Effector memory CD4-positive, alpha-beta T cell (primary cell): ENCODE results near the gene PLK1.

Experiments
- DNase-seq, 3 donors: peaks; one replicate each; pipeline ENCODE4 v3.0.0-alpha.2; 2020
- H3K27ac ChIP-seq: 2 replicates; pipeline ENCODE4 v1.7.0; 2013; ENCODE audit warnings: mild to moderate bottlenecking, low read length, moderate library complexity; ENCODE audit not compliant: insufficient read depth, poor library complexity, severe bottlenecking
- H3K27me3 ChIP-seq: replicated peaks from 2 replicates; pipeline ENCODE4 v1.7.0; 2013; ENCODE audit warnings: mild to moderate bottlenecking, low read length; ENCODE audit not compliant: insufficient read depth, control insufficient read depth, poor library complexity, severe bottlenecking
- H3K36me3 ChIP-seq: 2 replicates; pipeline ENCODE4 v1.7.0; 2013; ENCODE audit warnings: mild to moderate bottlenecking, low read length, moderate library complexity; ENCODE audit not compliant: control insufficient read depth, insufficient read depth
- H3K4me1 ChIP-seq: 2 replicates; pipeline ENCODE4 v1.7.0; 2013; ENCODE audit warnings: low read length, mild to moderate bottlenecking; ENCODE audit not compliant: control insufficient read depth, insufficient read depth, poor library complexity, severe bottlenecking
- H3K4me3 ChIP-seq: 2 replicates; pipeline ENCODE4 v1.7.0; 2013; ENCODE audit warnings: low read length, low read depth, mild to moderate bottlenecking; ENCODE audit not compliant: insufficient read depth, poor library complexity, severe bottlenecking
- H3K9me3 ChIP-seq: 2 replicates; pipeline ENCODE4 v1.7.0; 2013; ENCODE audit warnings: mild to moderate bottlenecking, low read length, moderate library complexity; ENCODE audit not compliant: control insufficient read depth

The PLK1 gene

GRCh38 chr16:23694265-23694643 lies 15.6 kb downstream of the PLK1 start:
- H3K36me3 ChIP-seq, result peaks cover 8% of the 10 kb centered on the region

DNA sequence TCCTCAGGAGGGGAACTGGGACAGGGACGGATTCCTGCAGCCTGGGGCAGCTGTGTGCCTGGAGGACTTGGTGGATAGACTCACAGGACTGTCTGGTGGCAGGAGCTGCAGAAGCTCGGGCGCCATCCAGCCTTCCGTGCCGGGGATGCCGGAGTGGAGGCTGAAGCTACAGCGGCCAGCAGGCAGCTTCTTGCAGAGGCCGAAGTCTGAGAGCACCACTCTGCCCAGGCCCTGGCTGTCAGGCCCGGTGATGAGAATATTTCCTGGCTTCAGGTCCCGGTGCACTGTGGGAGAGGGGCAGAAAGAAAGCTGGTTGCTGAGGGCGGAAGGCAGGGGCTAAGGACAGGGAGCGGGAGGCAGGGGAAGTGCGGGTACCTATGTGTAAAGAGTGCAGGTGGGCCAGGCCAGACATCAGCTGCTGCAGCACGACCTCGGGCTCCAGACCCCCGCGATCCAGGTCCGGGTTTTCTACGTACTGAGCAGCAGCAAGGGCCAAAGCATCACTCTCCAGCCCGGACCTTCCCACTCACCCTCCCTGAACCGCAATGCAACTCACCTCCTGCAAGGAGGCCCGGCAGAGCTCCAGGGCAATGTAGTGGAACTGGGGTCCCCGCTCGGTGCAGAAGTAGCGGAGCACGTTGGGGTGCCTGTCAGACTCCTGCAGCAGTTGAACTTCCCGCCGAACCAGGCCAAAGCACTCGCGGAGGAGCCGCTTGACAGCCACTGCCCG lies 16.1 kb downstream of the PLK1 start:
- Histone ChIP-seq H3K9me3 (no peaks in the 10 kb centered on the region), H3K4me1 (no peaks in the 10 kb centered on the region), H3K36me3 (peaks cover 3% of the 10 kb centered on the region), H3K27me3 (no peaks in the 10 kb centered on the region), H3K4me3 (no peak overlapping the region), H3K27ac (no peak overlapping the region)
- DNase-seq, result no peak

More at GRCh38 chr16:23694265-23694643, 15.6 kb downstream of the PLK1 start:
- no peak for DNase-seq
- Histone ChIP-seq H3K4me3 (no peak overlapping the region), H3K4me1 (no peaks in the 10 kb centered on the region), H3K9me3 (no peaks in the 10 kb centered on the region), H3K27me3 (no peaks in the 10 kb centered on the region), H3K27ac (no peak overlapping the region)

DNA sequence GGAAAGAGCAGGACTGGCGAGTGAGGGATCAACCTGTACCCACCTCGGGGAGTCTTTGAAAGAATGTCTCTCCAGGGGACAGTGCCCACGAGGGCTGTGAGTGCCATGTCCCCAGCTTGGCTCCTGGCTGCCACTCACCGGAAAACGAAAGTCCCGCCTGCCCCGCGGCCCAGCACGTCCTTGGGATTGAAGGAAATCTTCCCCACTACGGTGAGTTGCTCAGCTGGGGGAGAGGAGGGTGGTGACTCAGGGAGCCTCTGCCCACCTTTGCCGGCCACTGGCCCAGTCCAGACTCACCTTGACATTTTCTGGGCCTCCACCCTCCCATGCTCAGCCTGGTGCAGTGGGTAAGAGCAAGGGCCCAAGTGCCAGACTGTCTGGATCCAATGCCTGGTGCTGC lies 17.1 kb downstream of the PLK1 start:
- Histone ChIP-seq H3K9me3 (no peaks in the 10 kb centered on the region), H3K36me3 (no peaks in the 10 kb centered on the region), H3K27ac (no peak overlapping the region), H3K4me1 (no peaks in the 10 kb centered on the region), H3K27me3 (no peaks in the 10 kb centered on the region), H3K4me3 (no peak overlapping the region)
- no peak for DNase-seq

DNA sequence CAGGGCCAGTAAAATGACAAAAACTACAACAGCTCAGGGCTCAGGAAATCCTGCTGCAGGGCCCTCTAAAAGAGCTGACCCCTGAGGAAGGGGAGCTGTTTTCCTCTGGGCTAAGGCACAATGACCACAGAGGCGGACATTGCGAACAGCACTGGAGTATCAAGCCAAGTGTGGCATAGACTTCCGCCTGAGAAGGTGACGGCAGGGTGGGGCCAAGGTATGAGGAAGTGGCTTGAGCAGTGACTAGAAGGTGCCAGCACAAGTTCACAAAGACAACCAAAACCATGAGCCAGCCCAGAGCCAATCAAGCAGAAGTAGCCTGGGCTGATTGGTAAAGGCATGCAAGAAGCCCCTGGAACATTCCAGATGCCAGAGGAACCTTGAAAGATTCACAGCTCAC lies 20.4 kb downstream of the PLK1 start:
- no peak for DNase-seq
- H3K4me1 ChIP-seq, result no peaks in the 10 kb centered on the region
- H3K27ac ChIP-seq, result no peak overlapping the region
- H3K9me3 ChIP-seq, result no peaks in the 10 kb centered on the region
- no peak overlapping the region for H3K4me3 ChIP-seq
- no peaks in the 10 kb centered on the region for H3K36me3 ChIP-seq
- H3K27me3 ChIP-seq, result no peaks in the 10 kb centered on the region

DNA sequence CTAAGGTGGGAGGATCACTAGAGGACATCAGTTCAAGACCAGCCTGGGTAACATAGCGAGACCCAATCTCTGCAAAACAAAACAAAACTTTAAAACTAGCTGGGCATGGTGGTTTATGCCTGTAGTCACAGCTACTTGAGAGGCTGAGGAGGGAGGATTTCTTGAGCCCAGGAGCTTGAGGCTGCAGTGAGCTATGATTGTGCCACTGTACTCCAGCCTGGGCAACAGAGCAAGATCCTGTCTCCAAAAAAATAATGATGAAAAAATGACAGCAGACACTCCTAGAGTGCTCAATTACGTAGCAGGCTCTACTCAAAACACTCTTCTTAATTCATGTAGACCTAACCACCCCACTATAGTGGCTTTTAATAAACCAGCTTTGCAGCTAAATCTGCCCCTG lies 21.4 kb downstream of the PLK1 start:
- Histone ChIP-seq H3K27ac (no peak overlapping the region), H3K4me1 (no peaks in the 10 kb centered on the region), H3K27me3 (no peaks in the 10 kb centered on the region), H3K36me3 (no peaks in the 10 kb centered on the region), H3K4me3 (no peak overlapping the region), H3K9me3 (no peaks in the 10 kb centered on the region)
- DNase-seq, result no peak

DNA sequence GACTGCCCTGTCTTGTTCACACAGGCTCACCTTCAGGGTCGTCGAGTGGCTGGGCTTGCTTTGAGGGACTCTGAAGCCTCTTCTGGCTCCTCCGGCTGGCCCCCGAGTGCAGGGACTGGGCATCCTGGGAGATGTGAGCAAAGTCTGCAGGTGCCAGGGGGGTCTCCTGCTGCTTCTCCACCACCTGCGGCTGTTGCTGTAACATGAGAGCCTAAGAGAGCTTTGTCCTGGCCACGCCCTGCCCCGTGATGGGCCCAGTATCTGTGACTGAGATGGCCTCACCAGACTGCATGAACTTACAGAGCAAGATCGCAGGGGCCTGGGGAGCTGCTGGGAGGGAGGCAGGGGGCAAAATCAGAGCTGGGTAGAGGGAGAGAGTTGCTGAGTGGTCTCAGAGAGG lies 21.8 kb downstream of the PLK1 start:
- Histone ChIP-seq H3K27ac (no peak overlapping the region), H3K27me3 (no peaks in the 10 kb centered on the region), H3K36me3 (no peaks in the 10 kb centered on the region), H3K9me3 (no peaks in the 10 kb centered on the region), H3K4me1 (no peaks in the 10 kb centered on the region), H3K4me3 (no peak overlapping the region)
- no peak for DNase-seq

GRCh38 chr16:23701045-23701444 lies 22.4 kb downstream of the PLK1 start:
- Histone ChIP-seq H3K9me3 (no peaks in the 10 kb centered on the region), H3K4me3 (no peak overlapping the region), H3K36me3 (no peaks in the 10 kb centered on the region), H3K27ac (no peak overlapping the region), H3K4me1 (no peaks in the 10 kb centered on the region), H3K27me3 (no peaks in the 10 kb centered on the region)
- no peak for DNase-seq

GRCh38 chr16:23702951-23703350 lies 24.3 kb downstream of the PLK1 start:
- Histone ChIP-seq H3K27ac (no peak overlapping the region), H3K4me1 (no peaks in the 10 kb centered on the region), H3K27me3 (no peaks in the 10 kb centered on the region), H3K4me3 (no peak overlapping the region), H3K36me3 (no peaks in the 10 kb centered on the region), H3K9me3 (no peaks in the 10 kb centered on the region)
- DNase-seq, result no peak

DNA sequence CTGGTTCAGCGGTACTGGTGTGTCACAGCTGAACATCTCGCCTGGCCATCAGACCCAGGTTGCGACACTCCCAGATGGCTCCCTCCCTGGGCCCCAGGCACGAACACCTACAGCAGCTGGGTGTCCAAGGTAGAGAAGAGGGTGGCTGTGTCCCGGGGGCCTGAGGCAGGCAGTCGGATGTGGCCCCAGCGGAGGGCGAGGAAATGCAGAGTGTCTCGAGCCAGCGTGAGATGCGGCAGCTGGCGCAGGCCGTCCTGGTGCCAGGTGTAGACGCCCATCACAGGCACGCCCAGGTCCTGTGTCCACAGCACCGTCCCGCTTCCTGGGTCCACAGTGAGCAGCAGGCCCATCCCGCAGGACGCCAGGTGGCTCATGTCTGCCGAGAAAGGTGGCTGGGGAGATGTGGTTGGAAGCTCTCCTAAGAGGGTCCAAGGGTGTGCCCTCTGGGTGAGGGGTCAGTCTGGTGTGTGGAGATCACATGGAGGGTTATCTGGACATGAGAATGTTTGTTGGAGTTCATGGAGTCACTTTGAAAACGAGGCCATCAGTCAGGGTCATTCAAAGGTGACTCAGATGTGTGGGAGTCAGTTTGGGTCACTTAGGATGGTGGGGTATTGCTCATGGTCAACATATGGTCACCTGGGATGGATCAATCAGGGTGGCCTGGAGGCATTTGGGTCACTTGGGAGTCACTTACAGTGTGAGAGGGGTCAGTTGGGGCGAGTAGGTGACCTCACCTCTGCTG lies 26.3 kb downstream of the PLK1 start:
- Histone ChIP-seq H3K27me3 (no peaks in the 10 kb centered on the region), H3K4me1 (no peaks in the 10 kb centered on the region), H3K36me3 (no peaks in the 10 kb centered on the region), H3K4me3 (no peak overlapping the region), H3K9me3 (no peaks in the 10 kb centered on the region), H3K27ac (no peak overlapping the region)
- no peak for DNase-seq

DNA sequence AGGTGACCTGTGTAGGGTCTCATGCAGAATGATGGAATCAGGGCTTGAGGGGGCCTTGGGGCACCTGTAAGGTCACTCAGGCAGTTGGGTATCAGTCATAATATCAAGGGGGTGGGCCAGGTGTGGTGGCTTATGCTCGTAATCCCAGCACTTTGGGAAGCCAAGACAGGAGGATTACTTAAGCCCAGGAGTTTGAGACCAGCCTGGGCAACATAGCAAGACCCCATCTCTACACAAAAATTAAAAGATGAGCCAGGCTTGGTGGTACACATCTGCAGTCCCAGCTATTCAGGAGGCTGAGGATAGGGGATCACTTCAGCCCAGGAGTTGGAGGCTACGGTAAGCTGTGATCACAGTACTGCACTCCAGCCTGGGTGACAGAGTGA lies 26.8 kb downstream of the PLK1 start:
- Histone ChIP-seq H3K27ac (no peak overlapping the region), H3K4me1 (no peaks in the 10 kb centered on the region)

More for the DNA sequence above, 26.8 kb downstream of the PLK1 start:
- H3K9me3 ChIP-seq, result no peaks in the 10 kb centered on the region
- no peak overlapping the region for H3K4me3 ChIP-seq
- no peak for DNase-seq
- no peaks in the 10 kb centered on the region for H3K27me3 ChIP-seq
- no peaks in the 10 kb centered on the region for H3K36me3 ChIP-seq
